H9 (cell line): ENCODE measurements around the gene NCKAP5L. TPM values are rescaled to one million over a fixed set of nuclear protein-coding genes. Genes with fewer than 3 reads are reported as not detected.

ENCODE experiments used
- DNase-seq: peaks from one replicate; pipeline ENCODE4 v3.0.0-alpha.2; 2017
- H2AFZ ChIP-seq: one replicate; pipeline ENCODE4 v1.6.1; 2013; ENCODE audit warnings: mild to moderate bottlenecking, low read length, control low read depth, moderate library complexity
- H2AK5ac ChIP-seq: 2 replicates; pipeline ENCODE4 v1.6.1; 2013; ENCODE audit warnings: low read length, control low read depth, mixed read lengths; ENCODE audit not compliant: insufficient read length
- H2BK120ac ChIP-seq: one replicate; pipeline ENCODE4 v1.6.1; 2013; ENCODE audit warnings: low read depth, mild to moderate bottlenecking, low read length, control low read depth, inconsistent platforms; ENCODE audit not compliant: poor library complexity, severe bottlenecking
- H2BK12ac ChIP-seq: 2 replicates; pipeline ENCODE4 v1.6.1; 2013; ENCODE audit warnings: low read length, control low read depth, mixed read lengths, low read depth; ENCODE audit not compliant: insufficient read length
- H2BK15ac ChIP-seq: 2 replicates; pipeline ENCODE4 v1.6.1; 2013; ENCODE audit warnings: low read depth, low read length, control low read depth
- H2BK20ac ChIP-seq: one replicate; pipeline ENCODE4 v1.6.1; 2013; ENCODE audit warnings: low read depth, mild to moderate bottlenecking, low read length, control low read depth, inconsistent platforms; ENCODE audit not compliant: poor library complexity, severe bottlenecking
- H2BK5ac ChIP-seq: 2 replicates; pipeline ENCODE4 v1.6.1; 2013; ENCODE audit warnings: low read length, control low read depth, mixed read lengths; ENCODE audit not compliant: insufficient read length
- H3K14ac ChIP-seq: 2 replicates; pipeline ENCODE4 v1.6.1; 2013; ENCODE audit warnings: low read length, control low read depth; ENCODE audit not compliant: insufficient read depth
- H3K18ac ChIP-seq: 2 replicates; pipeline ENCODE4 v1.6.1; 2013; ENCODE audit warnings: low read depth, mild to moderate bottlenecking, mixed read lengths, low read length, control low read depth; ENCODE audit not compliant: insufficient read length
- H3K23ac ChIP-seq: 2 replicates; pipeline ENCODE4 v1.6.1; 2013; ENCODE audit warnings: low read length, control low read depth, mixed read lengths, low read depth; ENCODE audit not compliant: insufficient read length
- H3K23me2 ChIP-seq: 2 replicates; pipeline ENCODE4 v1.6.1; 2013; ENCODE audit warnings: low read depth, mild to moderate bottlenecking, mixed read lengths, low read length, control low read depth; ENCODE audit not compliant: insufficient read length, poor library complexity, severe bottlenecking
- H3K27ac ChIP-seq: 2 replicates; pipeline ENCODE4 v1.5.1; 2013; ENCODE audit warnings: low read length, control low read depth, mixed read lengths, low read depth; ENCODE audit not compliant: insufficient read length
- H3K27me3 ChIP-seq: 2 replicates; pipeline ENCODE4 v1.6.1; 2013; ENCODE audit warnings: low read length, control low read depth, inconsistent platforms; ENCODE audit not compliant: insufficient read depth
- H3K4ac ChIP-seq: 2 replicates; pipeline ENCODE4 v1.6.1; 2013; ENCODE audit warnings: low read depth, mild to moderate bottlenecking, control low read depth, inconsistent platforms, low read length, moderate library complexity
- H3K4me1 ChIP-seq: 2 replicates; pipeline ENCODE4 v1.6.1; 2013; ENCODE audit warnings: low read length, control low read depth, inconsistent platforms; ENCODE audit not compliant: insufficient read depth
- H3K4me2 ChIP-seq: 2 replicates; pipeline ENCODE4 v1.6.1; 2013; ENCODE audit warnings: low read length, control low read depth, mixed read lengths; ENCODE audit not compliant: insufficient read length, insufficient read depth
- H3K56ac ChIP-seq: 2 replicates; pipeline ENCODE4 v1.6.1; 2013; ENCODE audit warnings: low read depth, mild to moderate bottlenecking, mixed read lengths, low read length, control low read depth; ENCODE audit not compliant: insufficient read length
- H3K79me1 ChIP-seq: 2 replicates; pipeline ENCODE4 v1.6.1; 2013; ENCODE audit warnings: low read depth, mild to moderate bottlenecking, moderate library complexity, low read length, control low read depth, inconsistent platforms; ENCODE audit not compliant: insufficient read depth, poor library complexity, severe bottlenecking
- H3K79me2 ChIP-seq: 2 replicates; pipeline ENCODE4 v1.6.1; 2013; ENCODE audit warnings: low read length, control low read depth, inconsistent platforms; ENCODE audit not compliant: insufficient read depth
- H3K9ac ChIP-seq: 2 replicates; pipeline ENCODE4 v1.6.1; 2013; ENCODE audit warnings: low read length, control low read depth, mixed read lengths; ENCODE audit not compliant: insufficient read length; ENCODE audit errors: extremely low read depth
- H3K9me3 ChIP-seq: one replicate; pipeline ENCODE4 v1.6.1; 2013; ENCODE audit warnings: low read depth, low read length, inconsistent platforms; ENCODE audit not compliant: control insufficient read depth
- H3T11ph ChIP-seq: one replicate; pipeline ENCODE4 v1.6.1; 2013; ENCODE audit warnings: mild to moderate bottlenecking, low read length, control low read depth, inconsistent platforms
- H4K20me1 ChIP-seq: one replicate; pipeline ENCODE4 v1.6.1; 2013; ENCODE audit not compliant: control insufficient read depth, insufficient read length, insufficient read depth
- H4K5ac ChIP-seq: 2 replicates; pipeline ENCODE4 v1.6.1; 2013; ENCODE audit warnings: low read depth, mild to moderate bottlenecking, mixed read lengths, low read length, control low read depth; ENCODE audit not compliant: insufficient read length
- H4K8ac ChIP-seq: replicated peaks from 2 replicates; pipeline ENCODE4 v1.6.1; 2013; ENCODE audit warnings: low read length, control low read depth, mixed read lengths, low read depth; ENCODE audit not compliant: insufficient read length
- H4K91ac ChIP-seq: 2 replicates; pipeline ENCODE4 v1.6.1; 2013; ENCODE audit warnings: low read depth, mild to moderate bottlenecking, moderate library complexity, mixed read lengths, low read length, control low read depth; ENCODE audit not compliant: insufficient read length
- H3K27ac Mint-ChIP-seq, 3 experiments: 2 replicates in 2 of 3; 3 replicates in 1 of 3; pipeline ENCODE4 v1.8.0; 2020 to 2021; ENCODE audit warnings: mixed read lengths in 3 of 3, mild to moderate bottlenecking in 1 of 3, moderate library complexity in 1 of 3
- H3K27me3 Mint-ChIP-seq: 2 replicates; pipeline ENCODE4 v1.8.0; 2021; ENCODE audit warnings: low read depth, mild to moderate bottlenecking, moderate library complexity, mixed read lengths
- H3K36me3 Mint-ChIP-seq, 3 experiments: 2 replicates in 2 of 3; 3 replicates in 1 of 3; pipeline ENCODE4 v1.8.0; 2020 to 2021; ENCODE audit warnings: low read depth in 3 of 3, mixed read lengths in 3 of 3; ENCODE audit not compliant: insufficient read depth in 1 of 3
- H3K4me1 Mint-ChIP-seq, 2 experiments: 2 replicates each; pipeline ENCODE4 v1.8.0; 2020; ENCODE audit warnings: mixed read lengths in 2 of 2
- H3K4me3 Mint-ChIP-seq, 2 experiments: 2 replicates in 1 of 2; 3 replicates in 1 of 2; pipeline ENCODE4 v1.8.0; 2020 to 2021; ENCODE audit warnings: mild to moderate bottlenecking in 2 of 2, mixed read lengths in 2 of 2, moderate library complexity in 1 of 2
- H3K9me3 Mint-ChIP-seq, 2 experiments: 2 replicates in 1 of 2; 3 replicates in 1 of 2; pipeline ENCODE4 v1.8.0; 2020; ENCODE audit warnings: mild to moderate bottlenecking in 2 of 2, mixed read lengths in 2 of 2, moderate library complexity in 1 of 2
- WGBS: extraction: QIAGEN DNeasy Blood & Tissue Kit; methylation state at CpG from one replicate; pipeline ENCODE4 v1.1.7; 2013; ENCODE audit warnings: missing lambda C conversion rate, low lambda C conversion rate, mixed read lengths; ENCODE audit not compliant: insufficient read length; ENCODE audit errors: extremely low coverage; 5-methylcytosine and 5-hydroxymethylcytosine counted together
- total RNA-seq: library from RNA; stranded (reverse); gene quantifications from 2 replicates; pipeline ENCODE4 v1.2.1, GENCODE V29; 2021
- TF ChIP-seq, protein P1 (sequence below): fragments of 200-600 bp; sonication (generic); conservative IDR thresholded peaks from 3 replicates; pipeline ENCODE4 v1.8.0; 2021; ENCODE audit warnings: antibody characterized with exemption, mild to moderate bottlenecking

NCKAP5L gene
- total RNA-seq, 1 experiment from 2014 or later, result 27.7 TPM

DNA sequence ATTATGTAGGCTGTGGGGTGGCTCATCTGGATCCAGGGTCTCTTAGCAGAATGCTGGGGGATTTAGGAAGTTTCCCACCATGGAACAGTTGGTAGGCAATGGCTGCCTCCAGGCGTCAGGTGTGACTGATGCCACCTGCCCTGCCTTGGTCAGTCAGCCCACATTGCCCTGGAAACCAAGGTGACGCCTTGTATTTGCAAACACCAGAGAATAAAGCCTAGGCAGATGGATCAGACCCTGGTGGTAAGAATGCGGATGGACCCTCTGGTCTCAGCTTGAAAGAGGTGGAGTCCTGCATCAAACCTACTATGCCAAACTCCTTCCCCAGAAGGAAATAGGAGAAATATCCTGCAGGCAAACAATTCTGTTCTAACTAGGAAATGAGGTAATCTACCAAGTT, 38.2 kb downstream of the NCKAP5L start:
- H3K79me1 ChIP-seq, result no peaks in the 10 kb centered on the region
- H4K91ac ChIP-seq, result no peak overlapping the region
- H4K20me1 ChIP-seq, result no peaks in the 10 kb centered on the region
- H3K79me2 ChIP-seq, result no peaks in the 10 kb centered on the region
- H3K23me2 ChIP-seq, result no peaks in the 10 kb centered on the region
- no peak overlapping the region for H2BK120ac ChIP-seq
- H3K27ac ChIP-seq, result no peak overlapping the region
- H2BK20ac ChIP-seq, result no peak overlapping the region
- H3K4me2 ChIP-seq, result no peak overlapping the region
- no peak overlapping the region for H4K8ac ChIP-seq
- no peak overlapping the region for H2BK5ac ChIP-seq
- H3K27me3 Mint-ChIP-seq, result peaks cover 6% of the 10 kb centered on the region
- no peak overlapping the region for H2AFZ ChIP-seq
- H3K27ac Mint-ChIP-seq, result peak overlapping the region in 2 of 3 experiments; percentile 73 to 80; a peak in 2 of 7 replicates
- no peak overlapping the region for H3K18ac ChIP-seq
- H2BK15ac ChIP-seq, result no peak overlapping the region
- no peaks in the 10 kb centered on the region for H3K27me3 ChIP-seq
- H3K36me3 Mint-ChIP-seq, result peaks cover 3 to 8% (median 5%) of the 10 kb centered on the region in 3 experiments; a peak in 5 of 7 replicates
- no peak overlapping the region for H3K4ac ChIP-seq
- no peak overlapping the region for H3K14ac ChIP-seq
- H3K9me3 Mint-ChIP-seq, result peaks cover 5 to 6% of the 10 kb centered on the region in 2 experiments
- H3K4me3 Mint-ChIP-seq, result no peak overlapping the region
- no peaks in the 10 kb centered on the region; the same call in 1 of the 2 replicates for H3K4me1 ChIP-seq
- no CpG with 5 or more reads among the region's 3 CpGs for WGBS
- peaks cover 5 to 11% of the 10 kb centered on the region in 2 experiments for H3K4me1 Mint-ChIP-seq
- H3K56ac ChIP-seq, result no peak overlapping the region
- no peak overlapping the region for H4K5ac ChIP-seq
- no peaks in the 10 kb centered on the region for H3K9me3 ChIP-seq
- peak; percentile 88 for DNase-seq
- TF ChIP-seq, protein P1, sequence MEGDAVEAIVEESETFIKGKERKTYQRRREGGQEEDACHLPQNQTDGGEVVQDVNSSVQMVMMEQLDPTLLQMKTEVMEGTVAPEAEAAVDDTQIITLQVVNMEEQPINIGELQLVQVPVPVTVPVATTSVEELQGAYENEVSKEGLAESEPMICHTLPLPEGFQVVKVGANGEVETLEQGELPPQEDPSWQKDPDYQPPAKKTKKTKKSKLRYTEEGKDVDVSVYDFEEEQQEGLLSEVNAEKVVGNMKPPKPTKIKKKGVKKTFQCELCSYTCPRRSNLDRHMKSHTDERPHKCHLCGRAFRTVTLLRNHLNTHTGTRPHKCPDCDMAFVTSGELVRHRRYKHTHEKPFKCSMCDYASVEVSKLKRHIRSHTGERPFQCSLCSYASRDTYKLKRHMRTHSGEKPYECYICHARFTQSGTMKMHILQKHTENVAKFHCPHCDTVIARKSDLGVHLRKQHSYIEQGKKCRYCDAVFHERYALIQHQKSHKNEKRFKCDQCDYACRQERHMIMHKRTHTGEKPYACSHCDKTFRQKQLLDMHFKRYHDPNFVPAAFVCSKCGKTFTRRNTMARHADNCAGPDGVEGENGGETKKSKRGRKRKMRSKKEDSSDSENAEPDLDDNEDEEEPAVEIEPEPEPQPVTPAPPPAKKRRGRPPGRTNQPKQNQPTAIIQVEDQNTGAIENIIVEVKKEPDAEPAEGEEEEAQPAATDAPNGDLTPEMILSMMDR, result peak; percentile 59
- no peak overlapping the region for H3K23ac ChIP-seq
- no peak overlapping the region for H3K9ac ChIP-seq
- no peak overlapping the region for H2AK5ac ChIP-seq
- H3T11ph ChIP-seq, result no peak overlapping the region
- no peak overlapping the region for H2BK12ac ChIP-seq
